GM18909 (cell line): ENCODE data around the gene SPDYE1.
"Not testable (repeated sequence)": the region's sequence is repeated elsewhere in the genome, so short reads cannot be mapped to it uniquely, and the experiment has no call there.

ENCODE experiments used
- ATAC-seq: cut with Tn5 transposase; IDR thresholded peaks from one replicate; pipeline ENCODE4 v1.9.1; 2021; ENCODE audit warnings: mild to moderate bottlenecking; ENCODE audit not compliant: unreplicated experiment, poor library complexity

SPDYE1 gene, protein sequence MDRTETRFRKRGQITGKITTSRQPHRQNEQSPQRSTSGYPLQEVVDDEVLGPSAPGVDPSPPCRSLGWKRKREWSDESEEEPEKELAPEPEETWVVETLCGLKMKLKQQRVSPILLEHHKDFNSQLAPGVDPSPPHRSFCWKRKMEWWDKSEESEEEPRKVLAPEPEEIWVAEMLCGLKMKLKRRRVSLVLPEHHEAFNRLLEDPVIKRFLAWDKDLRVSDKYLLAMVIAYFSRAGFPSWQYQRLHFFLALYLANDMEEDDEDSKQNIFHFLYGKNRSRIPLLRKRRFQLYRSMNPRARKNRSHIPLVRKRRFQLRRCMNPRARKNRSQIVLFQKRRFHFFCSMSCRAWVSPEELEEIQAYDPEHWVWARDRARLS

DNA sequence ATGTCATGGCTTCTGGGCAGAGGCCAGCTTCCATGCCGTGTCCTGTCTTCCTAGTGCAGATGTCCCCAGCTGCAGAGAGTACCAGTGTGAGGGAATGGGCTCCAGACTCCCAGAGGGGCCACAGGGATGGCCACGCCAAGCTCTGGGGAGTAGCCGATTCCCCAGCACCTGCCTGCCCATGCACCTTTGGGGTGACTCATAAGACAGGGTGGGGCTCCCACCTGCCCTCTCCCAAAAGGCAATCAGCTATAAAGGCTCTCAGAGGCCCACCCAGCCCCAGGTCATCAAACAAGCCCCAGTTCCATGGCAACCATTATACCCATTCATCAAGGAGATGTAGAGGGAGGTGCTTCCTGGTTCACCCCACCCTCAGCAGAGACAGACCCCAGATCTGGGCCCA lies at the start of gene SPDYE1:
TSS of gene SPDYE1 (plus strand) at position 366 of the 400 bp plus-strand sequence. CDS start 2,053 bp downstream, outside the sequence.
- ATAC-seq, result not testable (repeated sequence)

DNA sequence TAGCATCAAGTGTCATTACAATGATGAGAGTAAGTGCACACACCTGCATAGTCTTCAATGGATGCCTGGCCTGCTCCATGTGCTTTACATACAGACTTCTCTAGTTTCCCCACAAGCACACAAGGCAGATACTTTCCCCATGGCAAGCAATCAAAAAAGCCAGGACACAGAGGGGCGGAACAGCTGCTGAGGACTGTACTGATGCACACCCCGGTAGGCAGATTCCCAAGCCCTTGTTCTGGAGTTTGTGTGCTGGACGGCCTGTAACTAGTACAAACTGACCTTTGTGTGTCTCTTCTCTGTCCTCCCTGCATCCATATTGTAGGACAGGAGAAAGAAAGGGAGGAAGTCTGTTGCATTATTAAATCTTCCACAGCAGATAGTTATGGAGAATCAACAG lies 45.7 kb upstream of the SPDYE1 start:
- ATAC-seq, result no peak

DNA sequence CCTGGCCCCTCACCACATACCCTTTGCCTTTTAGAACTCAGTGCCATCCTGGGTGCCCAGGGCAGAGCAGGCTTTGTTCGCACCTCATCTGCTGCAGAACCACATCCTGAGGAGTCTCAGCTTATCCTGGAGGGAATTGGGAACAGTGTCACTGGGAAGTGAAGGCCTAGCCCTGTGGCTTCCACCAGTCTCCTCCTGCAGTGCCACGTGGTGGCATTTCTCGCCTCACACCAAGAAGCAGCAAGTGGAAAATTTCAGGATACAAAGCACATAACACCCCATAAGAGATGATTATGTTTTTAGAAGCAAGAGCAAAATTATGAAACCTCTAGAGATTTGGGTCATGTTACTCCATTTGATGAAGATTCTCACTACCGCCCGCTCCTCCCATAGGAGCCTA lies 44.6 kb upstream of the SPDYE1 start:
- no peak for ATAC-seq

DNA sequence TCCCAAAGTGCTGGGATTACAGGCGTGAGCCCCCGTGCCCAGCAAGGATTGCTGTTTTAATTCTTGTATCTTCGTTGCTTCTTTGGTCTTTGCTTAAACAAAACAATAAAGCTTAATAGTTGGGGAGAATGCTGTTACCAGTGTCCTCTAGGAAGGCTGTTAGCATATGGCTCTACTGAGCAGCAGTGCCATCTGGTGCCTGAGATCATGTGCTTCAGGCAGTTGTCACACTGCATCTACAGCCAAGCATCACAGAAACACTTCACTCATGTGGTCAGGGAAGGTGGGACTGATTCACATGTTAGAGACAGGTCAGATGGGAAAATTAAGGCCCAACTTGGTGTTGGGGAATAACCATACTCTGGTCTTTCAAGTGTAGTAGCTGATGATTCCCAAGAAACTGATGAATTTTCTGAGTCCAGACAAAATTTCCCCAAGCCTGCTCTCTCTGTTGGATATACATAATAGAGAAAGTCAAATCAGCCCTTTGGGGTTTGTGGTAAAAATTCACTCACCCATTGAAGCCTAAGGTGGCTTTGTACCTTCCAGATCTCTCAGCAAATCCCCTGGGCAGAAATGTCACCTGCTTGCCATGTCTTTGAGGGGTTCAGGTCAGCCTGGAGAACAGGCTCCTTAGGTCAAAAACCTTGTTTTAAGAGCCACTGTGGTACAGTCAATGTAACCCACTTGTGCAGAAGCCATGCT lies 43.0 kb upstream of the SPDYE1 start:
- peak; percentile 76 for ATAC-seq

DNA sequence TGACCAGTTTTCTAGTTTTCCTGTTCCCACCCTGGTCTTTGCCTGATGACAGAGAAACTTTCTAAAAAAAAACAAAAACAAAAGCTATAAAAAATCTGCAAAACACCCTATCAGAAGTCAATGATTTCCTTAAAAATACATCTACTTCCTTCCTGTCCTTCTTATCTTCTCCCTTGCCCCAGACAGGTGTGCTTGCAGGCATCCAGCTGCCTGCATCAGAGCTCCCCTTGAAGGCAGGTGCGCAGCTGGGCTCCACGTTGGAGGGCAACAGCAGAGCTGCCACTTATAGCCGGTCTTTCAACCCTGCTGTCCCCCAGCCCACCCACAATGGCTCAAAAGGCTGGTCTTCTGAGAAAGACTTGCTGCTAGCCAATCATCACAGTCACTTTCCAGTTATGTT lies 41.7 kb upstream of the SPDYE1 start:
- ATAC-seq, result no peak

DNA sequence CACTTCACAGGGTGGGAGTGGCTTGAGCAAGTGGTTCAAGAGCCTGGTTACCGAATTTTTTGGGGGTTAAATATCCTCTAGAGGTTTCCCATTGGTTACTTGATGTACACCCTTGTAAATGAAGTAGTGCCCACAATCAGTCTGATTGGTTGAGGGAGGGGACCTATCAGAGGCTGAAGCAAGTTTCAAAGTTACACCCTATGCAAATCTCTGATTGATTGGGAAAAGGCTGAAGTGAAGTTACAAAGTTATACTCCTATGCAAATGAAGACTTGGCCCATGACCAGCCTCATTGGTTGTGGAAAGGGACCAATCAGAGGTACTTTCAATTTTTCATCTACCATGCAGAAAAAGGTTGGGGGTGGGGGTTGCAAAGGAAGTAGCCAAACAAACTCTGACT lies 36.8 kb upstream of the SPDYE1 start:
- no peak for ATAC-seq

DNA sequence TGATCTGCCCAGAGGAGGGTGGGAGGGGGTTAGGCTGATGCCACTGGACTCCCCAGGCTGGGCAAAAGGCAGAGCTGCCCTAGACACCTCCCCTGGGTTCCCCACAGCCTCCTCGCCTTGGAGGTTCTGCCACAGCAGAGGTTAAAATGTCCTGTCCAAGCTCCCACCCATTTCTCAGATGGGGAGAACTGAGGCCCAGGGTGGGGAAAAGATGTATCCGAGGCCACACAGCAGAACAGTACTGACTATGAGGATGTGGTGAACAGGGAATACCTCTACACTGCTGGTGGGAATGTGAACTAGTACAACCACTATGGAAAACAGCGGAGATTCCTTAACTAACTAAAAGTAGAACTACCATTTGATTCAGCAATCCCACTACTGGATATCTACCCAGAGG lies 31.3 kb upstream of the SPDYE1 start:
- ATAC-seq, result not testable (repeated sequence)

DNA sequence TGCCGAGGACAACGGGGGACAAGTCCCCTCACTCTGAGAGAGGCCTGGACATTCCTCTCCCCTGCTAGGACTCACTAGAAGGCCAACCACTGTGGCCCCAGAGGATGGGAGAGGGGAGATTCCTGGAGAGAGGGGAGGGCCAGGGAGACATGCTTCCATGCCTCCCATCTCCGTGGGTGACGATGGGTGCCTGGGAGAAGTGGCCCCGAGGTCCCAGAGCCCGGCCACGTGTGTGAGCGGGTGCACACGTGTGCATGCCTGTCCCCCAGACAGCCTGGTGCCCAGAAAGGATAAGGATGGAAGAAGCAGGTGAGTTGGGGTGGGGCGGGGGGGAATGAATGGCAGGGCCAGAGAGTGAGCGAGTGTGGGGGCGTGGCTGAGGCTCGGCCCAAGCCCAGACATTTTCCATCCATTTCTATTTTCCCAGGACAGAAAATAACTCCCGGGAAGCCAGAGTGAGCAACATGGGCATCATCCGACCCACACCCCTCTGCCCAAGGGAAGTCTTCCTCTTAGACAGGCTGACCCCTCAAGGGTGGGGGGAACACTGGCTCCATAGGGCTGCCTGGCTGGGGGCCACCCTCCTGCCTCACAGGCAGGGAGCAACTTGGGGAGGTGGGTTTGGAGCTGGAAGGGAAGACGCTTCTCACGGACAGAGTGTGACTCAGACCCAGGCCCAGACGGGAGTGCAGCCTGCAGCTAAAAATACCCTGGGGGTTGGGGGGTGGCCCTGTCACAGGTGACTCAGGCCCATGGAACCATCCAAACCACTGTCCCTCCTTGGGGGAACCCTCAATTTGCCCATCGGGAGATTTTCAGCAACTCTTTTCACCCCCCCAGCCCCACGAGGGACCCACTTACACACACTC lies 29.3 kb upstream of the SPDYE1 start:
- ATAC-seq, result not testable (repeated sequence)

DNA sequence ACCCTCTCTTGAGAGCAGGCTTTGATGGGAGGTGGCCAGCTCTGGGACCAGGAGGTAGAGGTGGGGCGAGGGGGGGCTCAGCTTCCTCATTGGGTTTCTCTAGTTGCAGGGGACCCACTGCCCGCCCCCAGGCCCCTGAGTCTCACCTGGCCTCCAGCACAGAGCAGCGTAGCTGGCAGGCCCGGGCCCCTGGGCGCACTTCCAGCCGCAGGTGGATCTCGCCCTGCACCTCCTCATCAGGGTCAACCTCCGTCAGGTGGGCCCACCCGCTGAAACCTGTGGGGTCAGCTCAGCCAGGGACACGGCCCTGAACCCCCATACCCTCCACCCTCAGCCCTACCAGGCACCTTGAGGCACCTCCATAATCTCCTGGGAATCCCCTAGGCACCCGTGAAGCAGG lies 28.1 kb upstream of the SPDYE1 start:
- not testable (repeated sequence) for ATAC-seq

DNA sequence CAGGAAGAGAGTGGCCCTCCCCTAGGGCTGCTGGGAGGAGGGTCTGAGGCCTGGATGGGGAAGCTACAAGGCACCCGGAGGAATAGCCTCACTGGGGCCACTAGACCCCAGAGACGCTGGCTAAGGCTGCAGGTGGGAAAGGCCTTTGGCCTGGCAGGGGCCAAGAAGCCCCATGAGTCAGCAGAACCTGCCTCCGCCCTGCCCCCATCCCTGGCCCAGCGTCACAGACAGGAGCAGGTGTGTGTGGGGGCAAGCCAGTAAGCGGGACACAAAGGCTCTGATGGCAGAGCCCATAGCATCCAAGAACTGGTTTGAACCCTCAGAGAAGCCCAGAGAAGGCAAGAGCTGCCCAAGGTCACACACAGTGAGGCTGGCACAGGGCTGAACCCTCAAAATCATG lies 27.0 kb upstream of the SPDYE1 start:
- ATAC-seq, result not testable (repeated sequence)

DNA sequence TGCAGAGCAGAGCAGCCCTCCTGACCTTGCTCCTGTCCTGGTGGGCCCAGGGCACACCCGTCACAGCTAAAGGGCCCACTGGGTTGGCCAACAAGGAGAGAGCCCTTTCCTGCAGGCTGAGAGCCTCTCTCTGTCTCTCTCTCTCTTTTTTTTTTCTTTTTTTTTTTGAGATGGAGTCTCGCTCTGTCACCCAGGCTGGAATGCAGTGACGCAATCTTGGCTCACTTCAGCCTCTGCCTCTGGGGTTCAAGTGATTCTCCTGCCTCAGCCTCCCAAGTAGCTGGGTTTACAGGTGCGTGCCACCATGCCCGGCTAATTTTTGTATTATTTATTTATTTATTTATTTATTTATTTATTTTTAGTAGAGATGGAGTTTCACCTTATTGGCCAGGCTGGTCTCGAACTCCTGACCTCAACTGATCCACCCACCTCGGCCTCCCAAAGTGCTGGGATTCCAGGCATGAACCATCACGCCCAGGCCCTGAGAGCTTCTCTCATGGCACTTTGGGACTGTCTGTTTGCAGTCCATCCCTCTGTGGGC lies 23.6 kb upstream of the SPDYE1 start:
- ATAC-seq, result not testable (repeated sequence)

DNA sequence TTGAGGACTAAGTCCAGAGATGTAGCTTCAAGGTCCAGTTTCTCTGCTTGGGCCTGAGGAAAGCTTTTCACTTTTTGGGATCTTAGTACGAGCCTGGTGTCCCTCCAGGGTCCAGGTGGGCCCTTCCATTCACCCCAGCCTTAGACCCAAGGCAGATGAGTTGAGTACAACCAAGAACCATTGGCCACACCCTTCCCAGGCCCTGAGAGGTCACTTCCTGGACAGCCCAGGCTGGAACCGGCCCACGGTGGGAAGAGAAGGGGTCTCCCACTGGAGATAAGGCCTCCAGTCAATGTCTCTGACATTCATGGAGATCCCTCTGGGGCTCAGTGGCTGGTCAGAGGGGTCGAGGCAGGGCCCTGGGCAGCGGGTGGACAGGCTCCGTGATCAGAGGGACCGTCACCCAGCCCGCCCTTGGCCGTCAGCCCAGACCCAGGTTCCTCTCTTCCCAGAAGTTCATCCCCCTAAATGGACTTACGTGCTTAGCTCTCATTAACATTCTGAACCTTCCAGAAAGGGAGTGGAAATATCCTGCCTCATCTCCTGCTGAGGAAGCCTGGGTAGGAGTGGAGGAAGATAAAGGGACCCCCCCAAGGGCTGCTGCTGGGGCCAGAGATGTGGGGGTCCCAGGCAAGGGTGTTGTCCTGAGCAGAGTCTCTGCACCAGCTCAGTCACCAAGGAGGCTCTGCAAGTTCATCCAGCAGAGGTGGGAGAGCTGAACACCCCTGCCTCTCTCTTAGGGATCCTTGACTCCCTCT lies 22.8 kb upstream of the SPDYE1 start:
- ATAC-seq, result not testable (repeated sequence)

DNA sequence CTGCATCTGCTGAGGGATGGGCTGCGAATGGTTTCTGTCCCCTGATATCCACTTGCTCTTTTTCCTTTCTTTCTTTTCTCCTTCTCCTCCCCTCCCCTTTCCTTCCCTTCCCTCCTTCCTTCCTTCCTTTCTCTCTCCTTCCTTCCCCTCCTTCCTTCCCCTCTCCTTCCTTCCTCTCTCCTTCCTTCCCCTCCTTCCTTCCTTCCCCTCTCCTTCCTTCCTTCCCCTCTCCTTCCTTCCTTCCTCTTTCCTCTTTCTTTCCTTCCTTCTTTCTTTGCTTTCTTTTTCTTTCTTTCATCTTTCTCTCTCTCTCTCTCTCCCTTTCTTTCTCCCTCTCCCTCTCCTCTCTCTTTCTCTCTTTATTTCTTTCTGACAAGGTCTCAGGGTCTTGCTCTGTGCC lies 20.2 kb upstream of the SPDYE1 start:
- no peak for ATAC-seq

DNA sequence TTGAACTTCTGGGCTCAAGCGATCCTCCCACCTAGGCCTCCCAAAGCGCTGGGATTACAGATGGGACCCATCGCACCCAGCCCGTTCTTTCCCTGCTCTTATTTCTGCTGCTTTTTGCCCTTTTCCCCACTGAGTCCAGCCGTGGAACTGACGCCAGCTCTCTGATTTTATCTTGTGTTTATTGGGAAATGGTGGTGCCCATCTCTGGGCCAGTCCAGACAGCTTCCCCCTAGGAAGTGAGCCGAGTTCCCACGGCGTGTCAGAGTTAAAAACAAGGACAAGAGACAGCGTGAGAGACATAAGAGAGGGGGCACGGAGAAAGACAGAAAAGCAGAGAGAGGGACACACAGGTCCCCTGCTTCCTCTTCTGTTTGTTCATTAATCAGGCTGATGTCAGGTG lies 19.6 kb upstream of the SPDYE1 start:
- not testable (repeated sequence) for ATAC-seq

DNA sequence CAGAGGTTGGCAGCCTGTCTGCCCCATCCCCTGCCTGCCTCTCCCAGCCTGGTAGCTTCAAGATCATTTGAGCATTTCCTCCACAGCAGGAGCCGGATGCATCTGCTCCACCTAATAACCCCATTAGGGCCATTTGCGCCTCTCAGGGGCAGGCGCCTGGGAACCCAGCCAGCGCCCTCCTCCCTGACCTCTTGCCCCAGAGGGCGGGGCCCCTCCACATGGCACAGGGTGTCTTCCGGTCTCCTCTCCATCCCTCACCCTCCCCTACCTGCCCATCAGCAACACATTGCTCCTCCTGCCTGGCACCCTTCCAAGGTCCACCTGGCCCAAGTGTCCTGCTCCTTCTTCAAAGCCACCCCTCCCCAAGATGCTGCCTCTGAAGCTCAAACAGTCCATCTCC lies 14.8 kb upstream of the SPDYE1 start:
- not testable (repeated sequence) for ATAC-seq

DNA sequence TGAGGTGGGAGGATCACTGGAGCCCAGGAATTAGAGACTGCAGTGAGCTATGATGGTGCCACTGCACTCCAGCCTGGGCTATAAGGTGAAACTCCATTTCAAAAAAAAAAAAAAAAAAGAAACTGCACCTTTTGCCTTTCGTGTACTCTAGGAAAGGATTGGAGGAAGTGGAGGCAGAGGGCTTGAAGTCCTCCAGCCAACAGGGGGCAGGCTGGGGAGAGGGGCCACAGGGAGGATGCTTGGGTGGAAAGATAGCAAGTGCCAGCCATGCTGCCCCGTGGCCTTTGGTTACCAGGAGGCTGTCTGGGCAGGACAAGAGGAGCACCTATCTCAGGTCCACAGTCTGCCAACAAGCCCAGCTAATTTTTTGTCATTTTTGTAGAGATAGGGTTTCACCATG lies 14.0 kb upstream of the SPDYE1 start:
- not testable (repeated sequence) for ATAC-seq

DNA sequence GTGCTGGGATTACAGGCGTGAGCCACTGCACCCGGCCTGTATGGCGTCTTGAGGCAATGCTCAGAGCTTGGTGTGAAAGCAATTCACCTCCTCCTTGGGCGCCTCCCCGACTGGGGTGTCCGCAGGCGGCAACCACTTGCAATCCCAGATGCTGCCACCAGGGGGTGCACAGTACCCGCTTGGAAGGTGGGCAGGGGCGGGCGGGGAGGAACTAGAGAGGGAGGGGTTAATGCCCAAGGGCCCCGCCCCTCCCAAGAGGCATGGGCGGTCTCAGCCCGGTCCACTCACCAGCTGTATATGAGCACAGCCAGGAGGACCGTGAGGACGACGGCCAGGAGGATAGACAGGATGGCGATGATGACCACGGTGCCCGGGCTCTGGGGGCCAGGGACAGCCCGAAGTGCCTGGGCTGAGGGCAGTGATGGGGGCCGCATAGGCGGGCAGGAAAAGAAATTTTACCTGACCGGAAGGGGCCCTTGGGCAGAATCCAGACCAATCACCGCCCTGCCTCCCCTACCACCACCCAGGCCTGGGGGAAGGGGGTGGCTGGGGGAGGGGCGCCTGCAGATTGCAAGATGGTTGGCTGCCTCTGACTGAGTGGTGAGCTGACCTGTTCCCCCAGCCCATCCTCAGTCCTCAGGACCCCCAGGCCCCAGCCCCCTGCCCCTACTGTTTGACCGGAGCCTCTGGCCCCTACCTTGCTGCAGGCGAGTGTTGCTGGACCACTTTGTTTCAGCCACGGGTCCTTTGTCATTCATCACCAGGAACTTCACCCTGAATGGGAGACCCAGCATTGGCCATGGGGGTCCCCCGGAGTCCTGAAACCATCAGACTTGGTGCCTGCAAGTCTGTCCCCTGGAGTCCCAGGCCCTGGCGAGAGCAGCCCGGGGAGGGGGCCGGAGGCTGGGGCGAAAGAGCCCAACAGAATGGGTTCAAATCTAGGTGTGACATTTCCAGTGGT lies 11.5 kb upstream of the SPDYE1 start:
- peak; percentile 76 for ATAC-seq

DNA sequence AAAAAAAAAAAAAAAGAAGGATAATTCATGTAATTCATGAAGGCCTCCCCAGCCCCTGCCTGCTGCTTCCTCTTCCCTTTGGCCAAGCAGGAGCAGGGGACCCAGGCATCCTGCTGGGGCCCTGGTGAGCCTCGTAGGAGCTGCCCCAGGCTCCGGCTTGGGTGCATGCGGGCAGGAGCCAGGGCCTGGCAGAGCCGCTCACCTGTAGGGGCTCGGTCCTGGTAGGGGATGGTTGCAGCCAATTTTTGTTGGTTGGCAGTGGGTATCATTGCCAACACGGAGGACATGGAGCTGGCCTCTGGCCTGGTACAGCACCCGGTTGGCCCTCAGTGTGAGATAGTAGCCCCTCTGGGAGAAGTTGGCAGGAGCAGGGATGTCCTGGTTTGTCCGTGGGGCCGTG lies 10.2 kb upstream of the SPDYE1 start:
- ATAC-seq, result not testable (repeated sequence)
